Activated CD8-positive, alpha-beta memory T cell treated with anti-CD3 and anti-CD28 coated beads for 48 hours (primary cell): Measurements from ENCODE around the gene EHBP1L1.
A peak's percentile ranks its signal among the peaks of the same experiment; 100 is the strongest.
"Not testable (repeated sequence)": the region's sequence is repeated elsewhere in the genome, so short reads cannot be mapped to it uniquely, and the experiment has no call there.

Experiments
- DNase-seq, 3 experiments: peaks; one replicate each; pipeline ENCODE4 v3.0.0-alpha.2; 2020; ENCODE audit warnings: low read depth in 2 of 3, low spot score in 2 of 3

Gene EHBP1L1

DNA sequence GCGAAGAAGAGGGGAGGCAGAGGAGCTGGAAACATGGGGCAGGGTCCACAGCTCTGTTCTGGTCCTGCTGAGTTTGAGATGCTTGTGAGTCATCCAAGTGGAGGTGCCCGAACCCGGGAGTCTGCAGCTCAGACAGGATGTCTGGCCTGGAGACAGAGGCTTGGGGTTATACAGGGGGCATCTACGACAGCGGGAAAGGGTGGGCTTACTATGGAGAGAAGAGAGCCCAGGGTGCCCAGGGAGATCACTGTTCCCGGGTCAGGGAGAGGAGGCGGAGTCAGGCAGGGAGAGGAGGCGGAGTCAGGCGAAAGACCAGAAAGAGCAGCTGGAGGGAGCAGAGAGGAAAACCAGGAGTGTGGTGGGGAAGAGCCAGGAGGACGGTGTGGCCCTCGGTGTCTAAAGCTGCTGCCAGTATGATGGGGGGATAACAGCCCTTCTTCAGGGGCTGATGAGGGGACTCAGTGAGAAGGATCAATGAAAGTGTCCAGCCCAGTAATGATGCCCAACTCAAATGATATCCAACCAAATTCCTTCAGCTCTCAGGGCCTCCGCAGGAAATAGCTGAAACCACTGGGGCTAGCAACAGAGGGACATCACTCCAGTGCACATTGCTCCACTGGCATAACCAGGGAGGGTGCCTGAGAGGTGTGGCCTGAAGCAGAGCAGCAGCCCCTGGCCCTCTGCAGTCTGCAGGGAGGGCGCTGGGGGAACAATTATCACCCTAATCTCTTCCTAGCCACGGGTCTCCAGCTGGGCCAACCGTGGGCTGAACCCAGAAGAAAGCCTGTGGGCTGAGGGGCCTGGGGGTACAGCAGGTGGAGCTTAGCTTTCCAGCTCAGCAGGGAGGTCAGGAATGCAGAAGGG lies 15.1 kb upstream of the EHBP1L1 start:
- no peak for DNase-seq

DNA sequence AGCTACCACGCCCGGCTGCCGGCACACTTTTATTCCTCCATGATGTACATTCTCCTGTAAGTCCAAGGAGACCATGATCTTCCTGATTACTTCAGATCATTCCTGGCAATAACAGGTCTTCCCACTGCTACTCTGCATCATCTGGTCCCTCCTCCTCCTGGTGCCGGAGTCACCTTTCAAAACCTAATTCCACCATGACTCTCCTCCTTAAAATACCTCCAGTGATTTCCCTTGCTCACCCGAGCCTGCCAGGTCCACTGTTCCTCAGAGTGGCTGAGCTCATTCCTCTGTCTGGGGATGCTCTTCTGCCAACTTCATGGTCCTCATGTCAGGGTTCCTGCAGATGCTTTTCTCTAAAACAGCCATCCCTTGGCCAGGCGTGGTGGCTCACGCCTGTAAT lies 13.8 kb upstream of the EHBP1L1 start:
- no peak for DNase-seq

DNA sequence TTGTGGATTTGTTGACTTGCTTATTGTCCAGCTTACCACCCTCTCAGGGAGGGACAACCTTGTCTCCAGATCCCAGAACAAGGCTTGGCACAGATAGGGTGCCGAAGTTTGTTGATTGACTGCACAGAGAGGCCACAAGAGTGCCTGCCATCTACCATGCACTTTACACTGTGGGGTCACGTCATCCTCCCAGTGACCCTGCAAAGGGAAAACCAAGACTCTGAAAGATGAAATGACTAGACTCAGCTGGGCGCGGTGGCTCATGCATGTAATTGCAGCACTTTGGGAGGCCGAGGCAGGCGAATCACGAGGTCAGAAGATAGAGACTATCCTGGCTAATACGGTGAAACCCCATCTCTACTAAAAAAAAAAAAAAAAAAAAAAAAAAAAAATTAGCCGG lies 13.1 kb upstream of the EHBP1L1 start:
- no peak for DNase-seq

DNA sequence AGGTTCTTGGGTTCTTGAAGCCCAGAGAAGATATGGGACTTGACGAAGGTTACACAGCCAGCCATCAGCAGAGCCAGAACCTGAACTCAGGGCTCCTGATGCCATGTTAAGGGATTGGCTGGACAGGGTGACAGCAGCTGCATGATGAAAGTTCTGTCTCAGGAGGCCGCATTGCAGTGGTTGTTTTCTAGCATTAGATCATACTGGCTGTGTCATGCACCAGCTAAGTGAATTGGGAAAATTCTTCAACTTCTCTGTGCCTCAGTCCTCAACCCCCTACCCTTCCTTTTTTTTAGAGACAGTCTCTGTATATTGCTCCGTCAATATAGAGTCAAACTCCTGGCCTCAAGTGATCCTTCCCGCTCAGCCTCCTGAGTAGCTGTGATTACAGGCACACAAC lies 12.3 kb upstream of the EHBP1L1 start:
- DNase-seq, result no peak

DNA sequence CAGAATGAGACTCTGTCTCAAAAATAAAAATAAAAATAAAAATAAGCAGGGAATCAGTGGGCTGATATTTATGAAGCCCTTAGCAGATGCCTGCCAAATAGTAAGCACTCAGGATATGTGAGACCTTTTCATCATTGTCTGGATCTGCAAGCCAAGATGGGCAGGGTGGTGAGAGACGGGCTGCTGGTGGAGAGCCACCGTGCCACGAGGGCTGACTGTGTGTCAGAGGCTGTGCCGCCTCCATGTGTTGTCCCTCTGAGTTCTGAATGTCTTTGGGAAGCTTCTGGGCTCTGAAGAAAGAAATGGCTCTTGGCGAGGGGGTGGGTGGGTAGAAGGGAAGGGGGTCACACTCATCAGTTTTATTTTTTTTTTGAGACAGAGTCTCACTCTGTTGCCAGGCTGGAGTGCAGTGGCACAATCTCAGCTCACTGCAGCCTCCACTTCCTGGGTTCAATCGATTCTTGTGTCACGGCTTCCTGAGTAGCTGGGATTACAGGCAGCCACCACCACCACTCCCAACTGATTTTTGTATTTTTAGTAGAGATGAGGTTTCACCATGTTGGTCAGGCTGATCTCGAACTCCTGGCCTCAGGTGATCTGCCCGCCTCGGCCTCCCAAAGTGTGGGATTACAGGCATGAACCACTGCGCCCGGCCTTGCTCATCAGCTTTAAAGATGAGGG lies 10.8 kb upstream of the EHBP1L1 start:
- DNase-seq, result not testable (repeated sequence)

DNA sequence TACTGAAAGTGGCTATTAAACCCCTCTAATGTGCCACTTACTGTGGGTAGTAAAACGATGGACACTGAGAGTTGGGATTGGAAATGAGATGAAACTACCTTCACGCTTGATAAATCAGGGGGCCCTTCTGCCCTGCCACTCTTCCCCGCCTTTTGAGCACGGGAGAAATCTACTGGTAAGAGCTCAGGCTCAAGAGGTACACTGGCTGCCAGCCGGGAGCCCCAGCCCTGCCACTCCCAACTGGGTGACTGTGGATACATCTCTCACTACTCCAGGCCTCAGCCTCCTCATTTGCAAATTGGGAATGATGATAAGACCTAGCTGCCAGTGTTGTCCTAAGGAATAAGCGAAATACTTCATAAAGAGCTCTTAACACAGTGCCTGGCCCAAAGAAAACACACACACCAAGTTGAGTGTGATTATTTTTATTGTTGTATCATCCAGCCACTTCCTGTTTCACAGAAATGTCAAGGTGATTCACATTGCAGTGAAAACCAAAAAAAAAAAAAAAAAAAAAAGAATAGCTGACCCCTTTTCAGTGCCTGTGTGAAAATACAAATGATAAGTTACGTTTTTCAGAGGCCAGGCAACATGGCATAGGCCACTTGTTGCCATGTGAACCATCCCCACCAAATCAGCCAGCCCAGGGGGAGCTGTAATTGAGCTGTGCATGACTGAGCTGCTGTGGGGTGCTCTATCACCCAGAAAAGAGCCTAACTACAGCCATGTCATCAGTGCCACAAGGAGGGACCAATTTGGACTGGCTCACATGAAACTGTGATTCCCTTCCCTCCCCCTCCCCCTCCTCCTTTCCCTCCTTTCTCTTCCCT lies 10.0 kb upstream of the EHBP1L1 start:
- DNase-seq, result no peak

DNA sequence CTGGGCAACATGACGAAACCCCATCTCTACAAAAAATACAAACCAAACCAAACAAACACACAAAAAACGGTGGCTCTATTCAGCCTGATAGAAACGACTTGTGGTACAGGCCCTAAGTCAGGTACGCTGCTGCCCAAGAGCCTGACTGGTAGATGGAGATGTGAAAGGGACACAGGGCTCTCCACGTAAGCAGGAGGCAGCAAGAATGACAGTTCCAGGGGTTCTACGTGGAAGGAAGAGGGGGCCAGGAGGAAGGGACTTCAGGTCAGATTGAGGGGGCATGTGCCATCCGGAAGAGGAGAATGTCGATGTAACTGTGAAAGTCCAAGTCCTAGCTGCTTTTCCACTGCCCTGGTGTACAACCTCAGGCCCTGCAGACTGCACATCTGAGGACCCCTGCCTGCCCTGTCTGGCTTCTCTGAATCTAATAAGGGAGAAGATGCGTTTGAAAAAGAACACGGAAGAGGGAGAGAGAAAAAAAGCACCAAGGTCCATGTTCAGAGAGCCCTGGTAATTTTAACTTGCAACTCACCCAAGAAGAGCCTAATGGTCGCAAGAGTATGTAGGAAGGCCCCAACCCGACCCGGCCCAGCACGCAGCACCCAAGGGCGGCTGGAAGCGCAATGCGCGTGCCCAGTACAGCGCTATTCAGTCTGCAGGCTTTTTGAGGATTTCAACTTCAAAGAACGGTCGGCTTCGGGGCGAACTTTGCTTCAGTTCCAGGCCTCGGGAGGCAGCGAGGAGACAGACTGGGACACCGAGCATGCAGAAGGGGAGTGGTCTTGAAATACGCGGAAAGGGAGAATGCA lies 6.5 kb upstream of the EHBP1L1 start:
- DNase-seq, result no peak

DNA sequence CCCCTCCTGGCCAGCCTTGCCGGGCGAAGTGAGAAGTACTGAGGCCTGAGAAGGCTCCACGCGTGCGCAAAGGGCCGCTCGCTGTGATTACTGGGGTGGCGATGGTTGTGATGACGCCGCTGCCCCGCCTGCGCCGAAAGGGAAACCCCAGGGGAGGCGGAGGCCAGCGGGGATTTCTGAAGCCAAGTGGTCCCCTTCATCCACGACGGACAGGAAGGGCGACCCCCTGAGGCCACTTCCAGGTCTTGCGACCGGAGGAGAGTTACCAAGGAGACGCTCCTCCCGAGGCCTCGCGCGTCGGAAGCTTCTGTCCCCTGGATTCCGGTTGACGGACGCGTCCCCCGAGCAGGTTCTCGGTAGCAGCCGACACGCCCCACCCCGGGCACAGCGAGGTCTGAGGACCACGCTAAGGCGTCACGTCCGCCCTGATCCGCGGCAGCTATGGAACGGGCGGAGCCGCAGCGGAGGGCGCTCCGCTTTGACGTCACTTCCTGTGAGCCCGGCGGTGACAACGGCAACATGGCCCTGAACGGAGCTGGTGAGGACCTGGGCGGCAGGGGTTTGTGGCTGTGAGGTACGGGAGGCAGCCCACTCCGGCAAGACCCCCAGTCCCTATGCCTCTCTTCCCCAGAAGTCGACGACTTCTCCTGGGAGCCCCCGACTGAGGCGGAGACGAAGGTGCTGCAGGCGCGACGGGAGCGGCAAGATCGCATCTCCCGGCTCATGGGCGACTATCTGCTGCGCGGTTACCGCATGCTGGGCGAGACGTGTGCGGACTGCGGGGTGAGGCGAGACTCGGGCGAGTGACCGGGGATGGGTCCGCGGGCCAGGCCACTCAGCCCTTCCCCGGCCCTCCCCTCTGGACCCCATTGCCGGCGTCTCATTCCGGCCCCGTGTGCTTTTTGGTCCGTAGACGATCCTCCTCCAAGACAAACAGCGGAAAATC lies 5.6 kb upstream of the EHBP1L1 start, which contains the start of gene ZNRD2:
ZNRD2 (plus strand) TSS at position 505 of the 946 bp plus-strand sequence; CDS start at position 520, 15 bp downstream.
- peak; percentile 86 to 98 (median 94) for DNase-seq

DNA sequence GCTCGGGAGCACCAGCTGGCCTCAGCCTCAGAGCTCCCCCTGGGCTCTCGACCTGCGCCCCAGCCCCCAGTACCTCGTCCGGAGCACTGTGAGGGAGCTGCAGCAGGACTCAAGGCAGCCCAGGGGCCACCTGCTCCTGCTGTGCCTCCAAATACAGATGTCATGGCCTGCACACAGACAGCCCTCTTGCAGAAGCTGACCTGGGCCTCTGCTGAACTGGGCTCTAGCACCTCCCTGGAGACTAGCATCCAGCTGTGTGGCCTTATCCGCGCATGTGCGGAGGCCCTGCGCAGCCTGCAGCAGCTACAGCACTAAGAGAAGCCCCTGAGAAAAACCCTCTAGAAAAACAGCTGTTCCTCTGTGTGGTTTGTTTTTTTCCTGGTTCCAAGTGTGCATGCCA lies 4.4 kb upstream of the EHBP1L1 start:
- no peak for DNase-seq

DNA sequence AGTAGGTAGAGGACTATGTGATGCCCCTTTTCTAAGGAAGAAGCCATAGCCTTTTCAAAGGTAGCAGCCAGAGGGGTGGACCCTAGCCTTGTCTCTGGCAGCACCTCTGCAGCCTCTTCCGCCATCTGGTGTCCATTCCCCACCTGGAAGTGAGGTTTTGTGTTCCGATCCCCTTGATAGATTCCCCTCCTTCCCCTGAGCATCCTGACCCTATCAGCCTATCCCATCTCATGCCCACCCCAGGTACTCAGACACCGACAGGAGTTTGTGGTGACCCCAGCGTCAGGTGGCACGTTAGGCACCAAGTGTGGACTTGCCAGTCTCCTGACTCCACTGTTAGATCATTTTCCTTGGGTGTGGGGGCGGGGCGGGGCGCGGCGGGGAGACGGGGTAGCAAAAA lies 3.9 kb upstream of the EHBP1L1 start:
- DNase-seq, result no peak

DNA sequence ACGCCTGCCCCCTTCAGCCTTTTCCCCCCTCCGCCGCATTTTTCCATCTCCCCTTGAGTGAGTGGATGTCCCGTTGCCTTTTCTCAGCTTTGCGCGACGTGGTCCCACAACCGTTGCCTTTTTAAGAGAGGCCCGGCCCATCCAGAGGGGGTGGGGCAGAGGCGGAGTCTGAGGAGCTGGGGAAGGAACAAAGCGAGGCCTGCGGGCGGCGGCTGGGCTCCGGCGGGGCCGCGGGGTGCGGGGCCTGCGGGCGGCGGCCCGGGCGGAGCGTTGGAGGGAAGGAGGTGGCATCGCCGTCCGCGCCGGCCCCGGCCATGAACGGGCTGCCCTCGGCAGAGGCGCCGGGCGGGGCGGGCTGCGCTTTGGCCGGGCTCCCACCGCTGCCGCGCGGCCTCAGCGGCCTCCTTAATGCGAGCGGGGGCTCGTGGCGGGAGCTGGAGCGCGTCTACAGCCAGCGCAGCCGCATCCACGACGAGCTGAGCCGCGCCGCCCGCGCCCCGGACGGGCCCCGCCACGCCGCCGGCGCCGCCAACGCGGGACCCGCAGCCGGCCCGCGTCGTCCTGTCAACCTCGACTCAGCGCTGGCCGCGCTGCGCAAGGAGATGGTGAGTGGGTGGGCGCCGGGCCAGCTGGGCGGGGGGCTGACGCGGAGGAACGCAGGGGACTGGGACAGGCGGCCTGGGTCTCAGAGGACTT lies 3.3 kb upstream of the EHBP1L1 start, which contains the start of gene FAM89B:
FAM89B (plus strand) TSS at position 183 of the 696 bp plus-strand sequence; CDS start at position 315, 132 bp downstream.
- peak in 2 of 3 experiments; percentile 62 to 74 for DNase-seq

DNA sequence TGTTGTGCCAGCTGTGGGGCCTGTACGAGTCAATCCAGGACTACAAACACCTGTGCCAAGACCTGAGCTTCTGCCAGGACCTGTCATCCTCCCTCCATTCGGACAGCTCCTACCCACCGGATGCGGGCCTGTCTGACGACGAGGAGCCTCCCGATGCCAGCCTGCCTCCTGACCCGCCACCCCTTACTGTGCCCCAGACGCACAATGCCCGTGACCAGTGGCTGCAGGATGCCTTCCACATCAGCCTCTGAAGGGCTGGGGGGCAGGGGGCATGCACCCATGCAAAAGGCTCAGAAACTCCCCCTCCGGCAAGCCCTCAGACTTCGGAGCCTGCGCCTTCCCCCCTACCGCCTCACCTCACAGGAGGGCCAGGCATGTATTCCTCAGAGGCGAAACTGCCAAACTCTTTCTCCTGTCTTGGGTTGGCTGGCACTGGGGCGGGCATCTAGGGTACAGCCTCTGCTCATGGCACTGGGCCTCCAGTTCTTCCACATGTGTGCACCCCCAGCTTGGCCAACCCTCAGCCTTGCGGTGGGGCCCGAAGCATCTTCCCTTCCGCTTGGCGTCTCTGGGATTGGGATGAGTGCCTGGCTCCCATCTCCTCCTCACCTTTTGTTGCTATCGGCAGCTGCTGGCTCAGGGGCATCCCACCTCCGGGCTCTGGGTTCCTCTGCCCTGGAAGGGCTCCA lies 2.3 kb upstream of the EHBP1L1 start:
- no peak for DNase-seq

DNA sequence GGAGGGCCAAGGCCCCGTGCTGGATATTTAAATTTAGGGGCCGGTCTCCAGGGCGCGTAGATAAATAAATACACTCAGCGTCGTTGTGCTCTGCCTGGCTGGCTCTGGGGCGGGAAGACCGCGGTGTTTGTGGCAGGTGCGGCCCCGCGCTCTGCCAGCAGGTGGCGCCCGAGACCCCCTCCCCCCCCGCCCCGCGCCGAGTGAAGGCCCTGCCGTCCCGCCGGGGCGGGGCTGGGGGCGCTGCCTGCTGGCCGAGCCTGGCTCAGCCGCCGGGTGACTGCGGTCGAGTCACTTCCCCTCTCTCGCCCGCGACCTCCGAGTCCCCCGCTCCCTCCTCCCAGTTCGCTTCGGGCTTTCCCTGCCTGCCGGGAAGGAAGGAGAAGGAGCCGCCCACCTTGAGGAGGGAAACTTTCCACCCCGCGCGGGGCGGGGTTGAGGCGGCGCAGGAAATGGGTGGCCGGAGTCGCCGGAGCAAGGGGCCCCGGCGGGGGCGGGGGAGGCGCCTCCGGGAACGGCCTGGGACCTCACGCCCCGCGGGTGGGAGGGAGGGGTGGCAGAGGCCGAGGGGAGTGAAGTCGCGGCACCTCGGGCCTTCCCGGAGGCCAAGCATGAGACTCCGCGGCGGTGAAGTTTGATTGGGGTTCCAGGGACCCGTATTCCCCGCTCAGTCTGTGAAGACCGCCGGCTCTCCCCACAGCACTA lies 1.6 kb upstream of the EHBP1L1 start:
- DNase-seq, result peak; percentile 79 to 96 (median 84)

DNA sequence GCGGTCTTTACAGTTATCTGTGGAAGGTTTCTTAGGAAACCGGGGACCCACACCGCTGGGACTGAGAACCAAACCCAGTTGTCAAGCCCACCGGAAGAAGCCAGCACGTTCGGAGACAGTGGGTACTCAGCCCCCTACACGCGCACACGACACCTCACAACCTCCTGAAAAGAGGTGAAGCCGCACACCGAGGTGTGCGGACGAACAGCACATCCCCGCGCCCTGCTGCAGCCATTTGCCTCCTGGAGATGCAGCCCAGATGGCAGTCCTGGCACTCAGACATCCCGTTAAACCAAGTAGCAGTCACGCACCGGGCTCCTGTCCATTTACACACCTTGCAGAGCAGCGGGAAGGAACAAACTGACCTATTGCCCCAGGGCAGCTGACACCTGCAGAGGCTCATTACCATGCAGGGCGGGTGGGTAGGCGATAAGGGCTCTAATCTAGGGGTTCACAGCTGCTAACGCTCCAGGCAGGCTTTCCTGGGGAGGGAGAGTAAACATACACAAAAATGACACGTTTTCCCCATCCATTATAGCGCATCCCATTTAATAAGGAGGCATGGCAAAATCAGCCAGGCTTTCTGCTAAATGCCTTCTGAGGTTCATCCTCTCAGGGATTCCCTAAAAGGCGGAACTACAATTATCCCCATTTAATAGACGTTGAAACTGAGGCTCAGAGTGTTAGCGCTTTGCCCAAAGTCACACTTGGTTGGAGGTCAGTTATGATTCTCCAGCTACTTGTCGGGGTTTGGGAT lies 864 bp upstream of the EHBP1L1 start:
- DNase-seq, result no peak

DNA sequence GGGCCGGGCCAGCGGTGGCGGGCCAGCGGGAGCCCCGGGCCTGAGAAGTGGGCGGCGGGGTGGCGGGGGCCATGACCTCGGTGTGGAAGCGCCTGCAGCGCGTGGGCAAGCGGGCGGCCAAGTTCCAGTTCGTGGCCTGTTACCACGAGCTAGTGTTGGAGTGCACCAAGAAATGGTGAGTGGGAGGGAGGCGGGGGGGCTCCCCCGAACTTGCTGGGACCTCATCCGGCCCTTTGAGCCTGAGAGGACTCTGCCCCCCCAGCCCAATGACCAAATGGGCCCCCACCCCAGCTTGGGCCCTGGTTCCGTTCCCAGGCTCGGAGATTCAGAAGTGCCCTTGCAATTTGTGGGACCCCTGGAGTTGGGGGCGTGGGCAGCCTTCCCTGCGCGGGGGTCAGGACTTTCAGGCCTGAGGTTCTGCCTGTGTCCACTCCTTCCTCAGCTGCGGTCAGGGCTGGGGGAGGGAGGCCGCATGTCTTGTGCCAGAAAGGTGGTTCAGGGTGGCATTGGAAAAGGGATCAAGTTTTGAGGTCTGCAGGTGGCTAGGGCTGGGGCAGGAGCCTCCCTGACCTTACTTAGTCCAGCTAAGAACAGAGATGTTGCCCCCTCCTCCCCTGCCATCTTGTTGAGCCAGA lies 496 bp downstream of the EHBP1L1 start:
- no peak for DNase-seq
